ACHN (cell line): ENCODE measurements around the gene SYNE1.
"Not testable (repeated sequence)": the region's sequence is repeated elsewhere in the genome, so short reads cannot be mapped to it uniquely, and the experiment has no call there.

ENCODE experiments used
- DNase-seq: peaks from one replicate; pipeline ENCODE4 v3.0.0-alpha.2; 2015
- in situ Hi-C: cut with HindIII; loops from 2 replicates; pipeline ENCODE4 v1.10.0; 2017; ENCODE audit warnings: low sequenced_read_pairs, low pct_ligation_motif_present, low pct_unique_long_range_greater_than_20kb

SYNE1 gene

GRCh38 chr6:152356662-152357061 is 280.5 kb downstream of the SYNE1 start:
- no peak for DNase-seq
- in situ Hi-C loops, result no loop called here

- DNase-seq, result no peak
- in situ Hi-C loops, result no loop called here
Observed at GRCh38 chr6:152356016-152356415, 281.1 kb downstream of the SYNE1 start.

DNA sequence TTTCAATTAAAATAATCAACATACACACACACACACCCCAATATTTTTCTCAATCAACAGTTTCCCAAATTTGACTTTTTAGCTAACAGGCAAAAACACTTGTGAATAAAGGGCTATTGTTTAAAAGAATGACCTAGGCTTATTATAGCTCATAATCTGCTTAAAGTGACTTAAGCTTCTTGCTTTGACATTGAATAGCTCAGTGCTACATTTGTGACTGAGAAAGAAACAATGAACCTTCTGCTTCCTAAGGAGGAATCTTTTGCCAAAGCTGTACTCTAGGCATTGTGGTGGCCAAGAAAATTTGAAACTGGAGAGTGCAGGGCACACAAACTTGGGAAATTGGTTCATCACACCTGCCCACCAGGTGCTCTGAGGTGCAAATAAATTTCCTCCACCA is 282.0 kb downstream of the SYNE1 start:
- in situ Hi-C loops, result no loop called here
- no peak for DNase-seq

DNA sequence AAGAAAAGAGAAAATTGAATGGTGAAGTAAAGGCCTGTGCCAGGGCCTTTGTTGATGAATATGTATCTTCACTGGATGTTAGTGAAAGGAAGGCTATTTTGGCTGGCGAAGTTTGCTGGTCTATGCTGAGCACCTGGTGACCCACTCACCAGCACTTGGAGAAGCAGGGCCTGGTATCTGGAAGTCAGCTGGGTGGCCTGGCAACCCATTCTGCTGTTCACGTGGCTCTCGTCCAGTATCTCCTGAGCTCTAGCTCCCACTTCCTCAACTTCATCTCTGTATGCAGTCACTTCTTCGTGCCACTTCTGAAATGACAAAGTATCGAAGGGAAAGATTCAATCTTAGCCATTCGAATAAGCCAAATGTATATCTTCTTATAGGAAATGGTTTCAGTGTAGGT is 283.7 kb downstream of the SYNE1 start:
- DNase-seq, result no peak
- in situ Hi-C loops, result no loop called here

- in situ Hi-C loops, result no loop called here
Observed at GRCh38 chr6:152351742-152352141, 285.4 kb downstream of the SYNE1 start.

DNA sequence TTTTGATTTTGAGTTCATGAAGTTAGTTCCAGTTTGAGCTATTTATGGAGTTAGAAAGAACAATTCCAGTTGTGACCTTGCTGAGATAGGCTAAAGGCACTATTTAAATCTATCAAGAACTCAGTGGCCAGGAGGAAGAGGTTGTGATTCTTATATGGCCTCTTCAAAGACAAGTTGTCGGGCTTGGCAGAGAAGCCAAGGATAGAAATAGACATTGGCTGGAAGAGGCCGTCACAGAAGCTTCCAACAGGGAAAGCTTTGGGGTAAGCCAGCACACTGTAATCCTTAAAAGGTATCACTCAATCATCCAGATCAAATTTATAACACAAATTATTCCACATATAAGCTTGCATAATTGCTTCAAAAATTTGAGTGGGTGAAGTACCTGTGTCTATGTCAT is 286.1 kb downstream of the SYNE1 start:
- DNase-seq, result no peak
- in situ Hi-C loops, result no loop called here

More at GRCh38 chr6:152351742-152352141, 285.4 kb downstream of the SYNE1 start:
- no peak for DNase-seq

- DNase-seq, result no peak
- in situ Hi-C loops, result no loop called here
Observed at GRCh38 chr6:152348116-152348515, 289.0 kb downstream of the SYNE1 start.

DNA sequence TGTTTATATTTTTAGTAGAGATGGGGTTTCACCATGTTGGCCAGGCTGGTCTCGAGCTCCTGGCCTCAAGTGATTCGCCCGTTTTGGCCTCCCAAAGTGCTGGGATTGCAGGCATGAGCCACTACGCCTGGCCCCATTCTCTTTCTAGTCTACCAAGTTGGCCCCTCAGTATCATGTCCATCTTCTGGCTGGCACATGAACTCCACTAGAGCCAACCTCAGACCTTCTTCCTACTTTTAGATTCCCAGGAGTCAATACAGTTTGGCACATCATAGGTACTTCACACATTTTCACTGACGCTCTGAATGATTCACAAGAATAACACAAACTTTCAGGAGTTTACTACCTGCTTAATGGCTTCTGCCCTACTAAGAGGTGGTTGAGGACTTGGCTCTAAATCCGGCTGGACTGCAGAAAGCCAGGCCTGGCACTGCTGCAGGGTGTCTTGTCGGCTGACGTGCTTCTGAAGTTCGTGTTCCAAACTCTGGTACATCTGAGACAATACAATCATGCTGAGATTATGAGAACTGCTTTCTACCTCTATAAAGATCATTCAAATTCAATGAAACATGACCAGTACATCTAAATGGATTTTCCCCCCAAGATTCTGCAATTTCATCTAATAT is 293.3 kb downstream of the SYNE1 start:
- no peak for DNase-seq
- in situ Hi-C loops, result no loop called here

- DNase-seq, result no peak
- in situ Hi-C loops, result no loop called here
Observed at GRCh38 chr6:152341596-152341995, 295.6 kb downstream of the SYNE1 start.

- in situ Hi-C loops, result no loop called here
- DNase-seq, result peak; percentile 33
Observed at GRCh38 chr6:152338335-152339125, 298.6 kb downstream of the SYNE1 start.

- in situ Hi-C loops, result no loop called here
- DNase-seq, result no peak
Observed at GRCh38 chr6:152334555-152334954, 302.6 kb downstream of the SYNE1 start.

DNA sequence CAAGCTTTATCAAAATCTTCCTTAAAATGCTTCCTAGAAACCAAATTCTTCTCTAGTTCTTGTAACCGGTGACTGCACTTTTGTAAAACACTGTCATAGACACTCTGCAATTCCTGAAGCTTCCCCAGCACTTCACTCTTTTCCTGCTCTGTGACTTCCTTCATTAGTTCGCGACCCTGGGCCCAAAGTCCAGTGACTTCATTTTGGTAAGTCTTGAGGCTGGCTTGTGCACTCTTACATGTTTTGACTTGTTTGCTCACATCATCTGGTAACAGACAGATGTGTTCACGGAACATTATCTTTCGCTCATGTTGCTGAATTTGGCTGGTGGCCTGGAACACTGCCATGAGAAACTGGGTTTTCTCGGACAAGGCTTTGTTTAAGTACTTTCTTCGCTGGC is 306.2 kb downstream of the SYNE1 start:
- no peak for DNase-seq
- in situ Hi-C loops, result no loop called here

DNA sequence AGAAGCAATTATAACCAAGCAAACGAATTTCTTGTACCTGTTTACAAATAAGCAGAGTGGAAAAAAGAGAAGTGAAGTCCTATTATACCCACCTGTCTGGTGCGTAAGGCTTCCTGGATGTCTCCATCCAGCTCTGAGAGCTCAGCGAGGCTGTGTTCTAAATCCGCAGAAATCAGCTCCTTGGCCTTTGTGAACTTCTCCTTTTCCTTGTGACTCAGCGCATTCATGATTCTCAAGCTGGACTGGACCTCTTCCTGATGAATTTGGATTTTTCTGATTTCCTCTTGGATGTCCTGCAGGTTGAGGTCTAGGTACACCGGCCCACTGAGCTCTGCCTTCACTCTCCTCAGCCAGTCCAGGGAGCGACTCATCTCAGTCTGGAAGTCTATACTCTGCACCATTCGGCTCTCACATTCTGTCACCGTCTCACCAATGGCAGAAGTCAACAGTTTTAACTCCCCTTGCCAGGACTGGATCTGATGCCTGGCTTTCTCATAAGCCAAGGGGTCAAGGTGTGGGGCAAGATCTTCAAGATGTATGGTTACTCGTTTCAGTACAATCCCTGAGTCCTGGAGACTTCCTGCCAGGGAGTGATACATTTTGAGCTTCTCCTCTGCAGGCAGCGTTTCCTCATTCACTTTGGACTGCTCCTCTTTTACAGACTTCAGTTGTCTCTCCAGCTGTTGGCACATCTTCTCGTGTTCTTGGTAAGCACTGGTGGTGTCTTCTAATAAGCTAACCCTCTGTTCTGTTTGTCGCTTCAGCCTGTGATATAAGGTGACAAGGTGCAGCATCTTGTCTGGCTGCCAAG is 307.3 kb downstream of the SYNE1 start:
- in situ Hi-C loops, result no loop called here
- no peak for DNase-seq

- DNase-seq, in situ Hi-C loops: not testable (repeated sequence)
Observed at GRCh38 chr6:152328200-152328599, 309.0 kb downstream of the SYNE1 start.

DNA sequence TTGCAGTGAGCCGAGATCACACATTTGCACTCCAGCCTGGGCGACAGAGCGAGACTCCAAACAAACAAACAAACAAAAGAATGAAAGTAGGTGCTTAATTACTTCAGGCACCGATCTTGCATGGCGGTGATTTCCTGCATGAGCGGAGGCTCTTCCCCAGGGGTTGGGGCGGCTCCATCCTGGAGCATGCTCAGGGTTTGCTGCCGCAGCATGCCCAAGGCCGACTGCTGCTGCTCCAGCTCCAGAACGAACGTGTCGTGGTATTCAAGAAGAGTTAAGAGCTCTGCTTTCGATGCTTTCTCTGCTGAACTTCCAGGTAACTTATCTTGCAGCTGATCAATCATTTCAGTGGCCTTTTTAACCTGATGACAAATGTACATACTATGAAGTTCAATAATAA is 313.8 kb downstream of the SYNE1 start:
- in situ Hi-C loops, result no loop called here

GRCh38 chr6:152318278-152318677 is 318.9 kb downstream of the SYNE1 start:
- in situ Hi-C loops, result no loop called here
- no peak for DNase-seq

More for the DNA sequence above, 313.8 kb downstream of the SYNE1 start:
- DNase-seq, result no peak

GRCh38 chr6:152316024-152316423 is 321.1 kb downstream of the SYNE1 start:
- DNase-seq, result no peak
- in situ Hi-C loops, result no loop called here

DNA sequence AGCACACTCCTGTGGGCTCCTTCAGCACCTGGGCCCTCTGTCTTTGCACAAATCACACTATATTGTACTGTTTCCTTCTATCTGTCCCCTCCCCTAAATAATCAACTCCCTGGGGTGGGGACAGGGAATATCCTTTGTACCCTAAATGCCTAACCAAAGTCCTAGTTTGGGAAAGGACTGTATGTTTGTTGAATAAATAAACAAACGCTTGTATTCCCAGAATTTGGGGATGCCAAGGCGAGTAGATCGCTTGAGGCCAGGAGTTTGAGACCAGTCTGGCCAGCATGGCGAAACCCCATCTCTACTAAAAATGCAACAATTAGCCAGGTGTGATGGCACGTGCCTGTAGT is 322.7 kb downstream of the SYNE1 start:
- DNase-seq, result no peak
- in situ Hi-C loops, result no loop called here
